Measurements from ENCODE around the gene SRPX.

Gene SRPX

DNA sequence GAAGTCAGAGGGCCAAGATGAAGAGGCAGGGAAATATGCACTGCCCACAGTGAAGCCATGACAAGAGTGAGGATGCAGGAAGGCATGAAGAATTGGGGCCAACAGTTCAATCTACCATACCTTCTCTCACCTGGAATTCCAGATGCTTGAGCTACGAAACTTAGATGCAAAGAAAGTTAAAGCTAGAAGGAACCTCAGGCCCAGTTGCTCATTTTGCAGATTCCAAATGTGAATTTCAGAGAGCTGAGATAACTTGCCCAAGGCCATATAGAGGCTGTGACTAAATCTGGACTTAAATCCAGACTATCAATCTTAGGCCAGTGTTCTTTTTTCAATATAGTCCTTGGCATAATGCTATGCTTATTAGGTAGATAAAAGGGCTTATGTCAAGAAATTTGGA is 92.7 kb downstream of the SRPX start:
- WGBS: 89% methylated on average over 1 of the region's 1 CpG
- H3K4ac ChIP-seq (ENCODE audit: low read depth in 1 of 2, low read length in 2 of 2): no peak overlapping the region
- no peak overlapping the region for H3K27ac ChIP-seq (ENCODE audit: low read length, poor library complexity, severe bottlenecking)

DNA sequence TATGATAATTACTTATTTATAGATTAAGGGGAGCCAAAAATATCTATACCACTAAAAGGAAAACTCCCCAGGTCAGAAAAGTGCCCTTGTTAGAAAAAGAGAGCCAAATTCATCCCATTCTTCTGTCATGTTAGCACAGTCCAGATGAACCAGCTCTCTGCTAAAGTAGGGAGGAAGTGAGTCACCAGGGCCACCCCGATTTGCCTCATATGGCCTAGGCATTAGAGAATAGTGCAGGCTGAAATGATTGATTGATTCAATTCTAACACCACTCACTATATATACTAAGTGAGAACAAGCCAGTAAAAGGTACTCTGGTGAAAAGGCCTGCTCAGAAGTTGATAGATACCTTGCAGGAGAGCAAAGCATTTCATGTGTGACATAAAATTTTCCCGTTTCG is 94.5 kb downstream of the SRPX start:
- Histone ChIP-seq H3K18ac (ENCODE audit: low read depth in 1 of 2, low read length in 2 of 2) (no peak overlapping the region), H3K4me1 (ENCODE audit: control insufficient read depth, insufficient read depth, low read depth, low read length) (no peaks in the 10 kb centered on the region), H4K91ac (ENCODE audit: low read length) (no peak overlapping the region), H2BK15ac (ENCODE audit: low read depth, poor library complexity, severe bottlenecking) (no peak overlapping the region), H2AK5ac (ENCODE audit: low read length, severe bottlenecking) (no peak overlapping the region), H3K27me3 (ENCODE audit: control insufficient read depth in 1 of 2, insufficient read depth in 1 of 2, low read length in 2 of 2) (peaks cover 0 to 9% of the 10 kb centered on the region in 2 experiments), H3K79me1 (replicated peaks; ENCODE audit: low read length, poor library complexity, severe bottlenecking) (no peaks in the 10 kb centered on the region), H3K36me3 (ENCODE audit: control insufficient read depth in 1 of 2, insufficient read depth in 2 of 2, low read depth in 1 of 2, low read length in 2 of 2) (peaks cover 0 to 3% of the 10 kb centered on the region in 2 experiments), H3K4me2 (ENCODE audit: low read length, poor library complexity, severe bottlenecking) (no peak overlapping the region), H2BK12ac (ENCODE audit: low read length in 2 of 2) (no peak overlapping the region), H3K27ac (ENCODE audit: low read length, poor library complexity, severe bottlenecking) (no peak overlapping the region), H4K8ac (ENCODE audit: low read length) (no peak overlapping the region), H2BK120ac (ENCODE audit: low read depth, low read length) (no peak overlapping the region), H3K9me3 (ENCODE audit: control insufficient read depth, low read length) (no peaks in the 10 kb centered on the region), H3K14ac (ENCODE audit: low read length in 2 of 2) (no peak overlapping the region), H3K4ac (ENCODE audit: low read depth in 1 of 2, low read length in 2 of 2) (no peak overlapping the region), H3K23ac (ENCODE audit: low read length in 2 of 2) (no peak overlapping the region), H2BK5ac (ENCODE audit: low read depth, low read length, poor library complexity, severe bottlenecking) (no peak overlapping the region), H2AFZ (ENCODE audit: low read depth, low read length) (no peak overlapping the region), H3K9ac (ENCODE audit: low read length) (no peak overlapping the region), H3K4me3 (ENCODE audit: insufficient read depth in 1 of 2, low read depth in 1 of 2, low read length in 2 of 2) (no peak overlapping the region)
- 97% methylated on average over 2 of the region's 3 CpGs for WGBS
- no peak for DNase-seq

More for the DNA sequence above, 92.7 kb downstream of the SRPX start:
- Histone ChIP-seq H2AK5ac (ENCODE audit: low read length, severe bottlenecking) (no peak overlapping the region), H2BK120ac (ENCODE audit: low read depth, low read length) (no peak overlapping the region), H3K36me3 (ENCODE audit: control insufficient read depth in 1 of 2, insufficient read depth in 2 of 2, low read depth in 1 of 2, low read length in 2 of 2) (peaks cover 0 to 3% of the 10 kb centered on the region in 2 experiments), H2BK12ac (ENCODE audit: low read length in 2 of 2) (no peak overlapping the region), H4K8ac (ENCODE audit: low read length) (no peak overlapping the region), H2BK5ac (ENCODE audit: low read depth, low read length, poor library complexity, severe bottlenecking) (no peak overlapping the region), H3K14ac (ENCODE audit: low read length in 2 of 2) (no peak overlapping the region), H3K4me1 (ENCODE audit: control insufficient read depth, insufficient read depth, low read depth, low read length) (no peaks in the 10 kb centered on the region), H3K4me2 (ENCODE audit: low read length, poor library complexity, severe bottlenecking) (no peak overlapping the region), H3K9ac (ENCODE audit: low read length) (no peak overlapping the region), H3K4me3 (ENCODE audit: insufficient read depth in 1 of 2, low read depth in 1 of 2, low read length in 2 of 2) (no peak overlapping the region), H3K23ac (ENCODE audit: low read length in 2 of 2) (no peak overlapping the region), H3K27me3 (ENCODE audit: control insufficient read depth in 1 of 2, insufficient read depth in 1 of 2, low read length in 2 of 2) (peaks cover 0 to 9% of the 10 kb centered on the region in 2 experiments), H4K91ac (ENCODE audit: low read length) (no peak overlapping the region), H2AFZ (ENCODE audit: low read depth, low read length) (no peak overlapping the region), H3K18ac (ENCODE audit: low read depth in 1 of 2, low read length in 2 of 2) (no peak overlapping the region), H3K79me1 (replicated peaks; ENCODE audit: low read length, poor library complexity, severe bottlenecking) (no peaks in the 10 kb centered on the region), H3K9me3 (ENCODE audit: control insufficient read depth, low read length) (no peaks in the 10 kb centered on the region), H2BK15ac (ENCODE audit: low read depth, poor library complexity, severe bottlenecking) (no peak overlapping the region)
- DNase-seq: no peak

- Histone ChIP-seq H2BK120ac (ENCODE audit: low read depth, low read length) (no peak overlapping the region), H3K4me3 (ENCODE audit: insufficient read depth in 1 of 2, low read depth in 1 of 2, low read length in 2 of 2) (no peak overlapping the region), H2BK12ac (ENCODE audit: low read length in 2 of 2) (no peak overlapping the region), H3K9me3 (ENCODE audit: control insufficient read depth, low read length) (no peaks in the 10 kb centered on the region), H2BK5ac (ENCODE audit: low read depth, low read length, poor library complexity, severe bottlenecking) (no peak overlapping the region), H3K36me3 (ENCODE audit: control insufficient read depth in 1 of 2, insufficient read depth in 2 of 2, low read depth in 1 of 2, low read length in 2 of 2) (peaks cover 0 to 3% of the 10 kb centered on the region in 2 experiments), H3K23ac (ENCODE audit: low read length in 2 of 2) (no peak overlapping the region), H3K27ac (ENCODE audit: low read length, poor library complexity, severe bottlenecking) (no peak overlapping the region), H4K8ac (ENCODE audit: low read length) (no peak overlapping the region), H3K79me1 (replicated peaks; ENCODE audit: low read length, poor library complexity, severe bottlenecking) (no peaks in the 10 kb centered on the region), H3K4me1 (ENCODE audit: control insufficient read depth, insufficient read depth, low read depth, low read length) (no peaks in the 10 kb centered on the region), H2BK15ac (ENCODE audit: low read depth, poor library complexity, severe bottlenecking) (no peak overlapping the region), H3K9ac (ENCODE audit: low read length) (no peak overlapping the region), H2AK5ac (ENCODE audit: low read length, severe bottlenecking) (no peak overlapping the region), H3K27me3 (ENCODE audit: control insufficient read depth in 1 of 2, insufficient read depth in 1 of 2, low read length in 2 of 2) (peaks cover 0 to 9% of the 10 kb centered on the region in 2 experiments), H3K4ac (ENCODE audit: low read depth in 1 of 2, low read length in 2 of 2) (no peak overlapping the region), H3K4me2 (ENCODE audit: low read length, poor library complexity, severe bottlenecking) (no peak overlapping the region), H3K14ac (ENCODE audit: low read length in 2 of 2) (no peak overlapping the region), H3K18ac (ENCODE audit: low read depth in 1 of 2, low read length in 2 of 2) (no peak overlapping the region), H4K91ac (ENCODE audit: low read length) (no peak overlapping the region), H2AFZ (ENCODE audit: low read depth, low read length) (no peak overlapping the region)
- DNase-seq: no peak
- no CpG with 5 or more reads among the region's 1 CpG for WGBS
Measured at GRCh38 chrX:38124000-38124399, 96.7 kb downstream of the SRPX start.

- Histone ChIP-seq H3K14ac (ENCODE audit: low read length in 2 of 2) (no peak overlapping the region), H3K23ac (ENCODE audit: low read length in 2 of 2) (no peak overlapping the region), H2BK5ac (ENCODE audit: low read depth, low read length, poor library complexity, severe bottlenecking) (no peak overlapping the region), H4K8ac (ENCODE audit: low read length) (no peak overlapping the region), H3K27ac (ENCODE audit: low read length, poor library complexity, severe bottlenecking) (no peak overlapping the region), H4K91ac (ENCODE audit: low read length) (no peak overlapping the region), H3K4ac (ENCODE audit: low read depth in 1 of 2, low read length in 2 of 2) (no peak overlapping the region), H2BK15ac (ENCODE audit: low read depth, poor library complexity, severe bottlenecking) (no peak overlapping the region), H2AK5ac (ENCODE audit: low read length, severe bottlenecking) (no peak overlapping the region), H3K9me3 (ENCODE audit: control insufficient read depth, low read length) (no peaks in the 10 kb centered on the region), H3K36me3 (ENCODE audit: control insufficient read depth in 1 of 2, insufficient read depth in 2 of 2, low read depth in 1 of 2, low read length in 2 of 2) (no peaks in the 10 kb centered on the region), H3K18ac (ENCODE audit: low read depth in 1 of 2, low read length in 2 of 2) (no peak overlapping the region), H3K4me1 (ENCODE audit: control insufficient read depth, insufficient read depth, low read depth, low read length) (no peaks in the 10 kb centered on the region), H2BK120ac (ENCODE audit: low read depth, low read length) (no peak overlapping the region), H3K4me2 (ENCODE audit: low read length, poor library complexity, severe bottlenecking) (no peak overlapping the region), H3K4me3 (ENCODE audit: insufficient read depth in 1 of 2, low read depth in 1 of 2, low read length in 2 of 2) (no peak overlapping the region), H3K79me1 (replicated peaks; ENCODE audit: low read length, poor library complexity, severe bottlenecking) (no peaks in the 10 kb centered on the region), H2AFZ (ENCODE audit: low read depth, low read length) (no peak overlapping the region), H3K27me3 (ENCODE audit: control insufficient read depth in 1 of 2, insufficient read depth in 1 of 2, low read length in 2 of 2) (peaks cover 0 to 2% of the 10 kb centered on the region in 2 experiments), H2BK12ac (ENCODE audit: low read length in 2 of 2) (no peak overlapping the region), H3K9ac (ENCODE audit: low read length) (no peak overlapping the region)
- 89% methylated on average over 7 of the region's 7 CpGs for WGBS
- no peak for DNase-seq
Measured at GRCh38 chrX:38117485-38117884, 103.2 kb downstream of the SRPX start.

Data from mesenchymal stem cell (in vitro differentiated cells and primary cell).